ENCODE results near the gene GNG2.
"Not testable (repeated sequence)": the region's sequence is repeated elsewhere in the genome, so short reads cannot be mapped to it uniquely, and the experiment has no call there.

Gene GNG2

GRCh38 chr14:51884086-51884927, 23.9 kb downstream of the GNG2 start:
- in situ Hi-C loops (cut with HindIII; ENCODE audit: low sequenced_read_pairs) = no loop called here

GRCh38 chr14:51889851-51890250, 29.4 kb downstream of the GNG2 start:
- in situ Hi-C loops (cut with HindIII; ENCODE audit: low sequenced_read_pairs) = no loop called here

- in situ Hi-C loops (cut with HindIII; ENCODE audit: low sequenced_read_pairs) = no loop called here
Observed at GRCh38 chr14:51894250-51894649, 33.8 kb downstream of the GNG2 start.

- in situ Hi-C loops (cut with HindIII; ENCODE audit: low sequenced_read_pairs) = no loop called here
Observed at GRCh38 chr14:51895375-51895774, 35.0 kb downstream of the GNG2 start.

GRCh38 chr14:51897791-51898355, 37.5 kb downstream of the GNG2 start:
- in situ Hi-C loops (cut with HindIII; ENCODE audit: low sequenced_read_pairs) = no loop called here

GRCh38 chr14:51901475-51902024, 41.1 kb downstream of the GNG2 start:
- in situ Hi-C loops (cut with HindIII; ENCODE audit: low sequenced_read_pairs) = no loop called here

GRCh38 chr14:51905656-51906121, 45.3 kb downstream of the GNG2 start:
- in situ Hi-C loops (cut with HindIII; ENCODE audit: low sequenced_read_pairs) = not testable (repeated sequence)

- in situ Hi-C loops (cut with HindIII; ENCODE audit: low sequenced_read_pairs) = no loop called here
Observed at GRCh38 chr14:51908086-51908485, 47.7 kb downstream of the GNG2 start.

- in situ Hi-C loops (cut with HindIII; ENCODE audit: low sequenced_read_pairs) = no loop called here
Observed at GRCh38 chr14:51912112-51912786, 51.8 kb downstream of the GNG2 start.

GRCh38 chr14:51914310-51914709, 53.9 kb downstream of the GNG2 start:
- in situ Hi-C loops (cut with HindIII; ENCODE audit: low sequenced_read_pairs) = no loop called here

GRCh38 chr14:51917193-51917592, 56.8 kb downstream of the GNG2 start:
- in situ Hi-C loops (cut with HindIII; ENCODE audit: low sequenced_read_pairs) = no loop called here

GRCh38 chr14:51921026-51921425, 60.6 kb downstream of the GNG2 start:
- in situ Hi-C loops (cut with HindIII; ENCODE audit: low sequenced_read_pairs) = no loop called here

- in situ Hi-C loops (cut with HindIII; ENCODE audit: low sequenced_read_pairs) = no loop called here
Observed at GRCh38 chr14:51922624-51923023, 62.2 kb downstream of the GNG2 start.

- in situ Hi-C loops (cut with HindIII; ENCODE audit: low sequenced_read_pairs) = no loop called here
Observed at GRCh38 chr14:51924600-51924999, 64.2 kb downstream of the GNG2 start.

GRCh38 chr14:51925980-51926379, 65.6 kb downstream of the GNG2 start:
- in situ Hi-C loops (cut with HindIII; ENCODE audit: low sequenced_read_pairs) = no loop called here

- in situ Hi-C loops (cut with HindIII; ENCODE audit: low sequenced_read_pairs) = no loop called here
Observed at GRCh38 chr14:51926449-51926848, 66.0 kb downstream of the GNG2 start.

- in situ Hi-C loops (cut with HindIII; ENCODE audit: low sequenced_read_pairs) = no loop called here
Observed at GRCh38 chr14:51928568-51928967, 68.2 kb downstream of the GNG2 start.

GRCh38 chr14:51929166-51929565, 68.8 kb downstream of the GNG2 start:
- in situ Hi-C loops (cut with HindIII; ENCODE audit: low sequenced_read_pairs) = no loop called here

GRCh38 chr14:51929910-51930682, 69.7 kb downstream of the GNG2 start:
- in situ Hi-C loops (cut with HindIII; ENCODE audit: low sequenced_read_pairs) = no loop called here

- in situ Hi-C loops (cut with HindIII; ENCODE audit: low sequenced_read_pairs) = no loop called here
Observed at GRCh38 chr14:51931308-51931707, 70.9 kb downstream of the GNG2 start.

- in situ Hi-C loops (cut with HindIII; ENCODE audit: low sequenced_read_pairs) = no loop called here
Observed at GRCh38 chr14:51933191-51933590, 72.8 kb downstream of the GNG2 start.

Measured in endothelial cell of hepatic sinusoid (primary cell).